H1 (cell line): Measurements from ENCODE around the gene MICA. TPM values are rescaled to one million over a fixed set of nuclear protein-coding genes. Genes with fewer than 3 reads are reported as not detected.
A peak's percentile ranks its signal among the peaks of the same experiment; 100 is the strongest.

Source experiments
- CTCF ChIA-PET: fragments of 300-600 bp; sonication (Branson Sonifier 250); formaldehyde crosslinking; loops from one replicate; lab custom pipeline; 2021; ENCODE audit not compliant: partially characterized antibody; lab: Charles Lee
- POLR2A ChIA-PET: fragments of 300-600 bp; sonication (Branson Sonifier 250); formaldehyde crosslinking; loops from one replicate; lab custom pipeline; 2021; ENCODE audit warnings: inconsistent platforms; ENCODE audit not compliant: partially characterized antibody; lab: Charles Lee
- DNase-seq, 2 experiments: peaks; one replicate each; pipeline versions ENCODE4 v3.0.0 to v3.0.0-alpha.2; 2010 to 2022; ENCODE audit warnings: low spot score in 2 of 2, low read depth in 1 of 2, mixed read lengths in 1 of 2
- FAIRE-seq: peaks from 2 replicates; lab custom pipeline; 2011; peaks lifted over from hg19 to GRCh38; lab: Jason Lieb, UNC
- H2AFZ ChIP-seq: 2 replicates; pipeline ENCODE4 v1.8.1; 2012; ENCODE audit warnings: low read length, inconsistent platforms
- H2AK5ac ChIP-seq: 2 replicates; pipeline ENCODE4 v1.6.1; 2013; ENCODE audit warnings: low read depth, low read length
- H2BK120ac ChIP-seq: replicated peaks from 2 replicates; pipeline ENCODE3; 2013; ENCODE audit warnings: low read depth, low read length, inconsistent platforms
- H2BK12ac ChIP-seq: 2 replicates; pipeline ENCODE4 v1.6.1; 2013; ENCODE audit warnings: low read depth, low read length
- H2BK15ac ChIP-seq: 2 replicates; pipeline ENCODE4 v1.6.1; 2013; ENCODE audit warnings: low read length
- H2BK20ac ChIP-seq: 2 replicates; pipeline ENCODE4 v1.6.1; 2013; ENCODE audit warnings: low read length
- H2BK5ac ChIP-seq: 2 replicates; pipeline ENCODE4 v1.6.1; 2013; ENCODE audit warnings: low read depth, low read length
- H3K14ac ChIP-seq: 2 replicates; pipeline ENCODE4 v1.6.1; 2013; ENCODE audit warnings: inconsistent platforms; ENCODE audit not compliant: insufficient read length
- H3K18ac ChIP-seq: 2 replicates; pipeline ENCODE4 v1.6.1; 2013; ENCODE audit warnings: low read length; ENCODE audit errors: extremely low read depth
- H3K23ac ChIP-seq: 2 replicates; pipeline ENCODE4 v1.6.1; 2013; ENCODE audit warnings: inconsistent platforms; ENCODE audit not compliant: insufficient read length
- H3K23me2 ChIP-seq: 2 replicates; pipeline ENCODE4 v1.6.1; 2013; ENCODE audit warnings: low read depth, low read length
- H3K27ac ChIP-seq: 2 replicates; pipeline ENCODE4 v1.6.1; 2011; ENCODE audit warnings: low read depth, low read length, inconsistent platforms
- H3K27me3 ChIP-seq, 4 experiments: replicated peaks in 1 of 4; 1 replicate in 1 of 4; 2 replicates in 3 of 4; pipeline versions ENCODE4 v1.6.1 to v1.8.1; 2011 to 2013; ENCODE audit warnings: low read length in 3 of 4, mild to moderate bottlenecking in 3 of 4, inconsistent platforms in 2 of 4, mixed read lengths in 2 of 4, moderate library complexity in 1 of 4; ENCODE audit not compliant: control insufficient read depth in 3 of 4, insufficient read depth in 3 of 4; ENCODE audit errors: extremely low read depth in 1 of 4
- H3K36me3 ChIP-seq, 4 experiments: 2 replicates each; pipeline versions ENCODE4 v1.6.1 to v1.8.1; 2011 to 2013; ENCODE audit warnings: mild to moderate bottlenecking in 4 of 4, low read length in 3 of 4, moderate library complexity in 2 of 4, control low read depth in 1 of 4, inconsistent platforms in 1 of 4; ENCODE audit not compliant: insufficient read depth in 4 of 4, control insufficient read depth in 2 of 4
- H3K4ac ChIP-seq: replicated peaks from 2 replicates; pipeline ENCODE3; 2013; ENCODE audit warnings: low read length, low read depth, mixed read lengths, inconsistent platforms; ENCODE audit not compliant: insufficient read length
- H3K4me1 ChIP-seq, 4 experiments: replicated peaks in 1 of 4; 1 replicate in 1 of 4; 2 replicates in 3 of 4; pipeline versions ENCODE4 v1.6.1 to v1.8.1; 2011 to 2013; ENCODE audit warnings: low read length in 3 of 4, inconsistent platforms in 2 of 4, mixed read lengths in 1 of 4; ENCODE audit not compliant: insufficient read depth in 4 of 4, control insufficient read depth in 3 of 4
- H3K4me2 ChIP-seq, 2 experiments: 2 replicates each; pipeline versions ENCODE4 v1.6.1 to v1.8.1; 2011 to 2013; ENCODE audit warnings: low read depth in 2 of 2, low read length in 2 of 2, control low read depth in 1 of 2, inconsistent platforms in 1 of 2, mild to moderate bottlenecking in 1 of 2; ENCODE audit not compliant: insufficient read depth in 1 of 2
- H3K4me3 ChIP-seq, 4 experiments: fragments of 200-600, 300-600 bp in 1 of 4; sonication (generic), shearing (Covaris generic), sonication (Bioruptor Twin) in 1 of 4; 2 replicates each; pipeline versions ENCODE4 v1.5.1 to v1.8.1; 2011 to 2016; ENCODE audit warnings: low read length in 4 of 4, low read depth in 3 of 4, control low read depth in 2 of 4, inconsistent platforms in 2 of 4, mild to moderate bottlenecking in 2 of 4, mixed read lengths in 1 of 4, moderate library complexity in 1 of 4; ENCODE audit not compliant: insufficient read depth in 2 of 4; ENCODE audit errors: extremely low read depth in 1 of 4
- H3K56ac ChIP-seq: replicated peaks from 2 replicates; pipeline ENCODE3; 2013; ENCODE audit warnings: low read depth, mild to moderate bottlenecking, mixed read lengths, low read length, inconsistent platforms; ENCODE audit not compliant: insufficient read length
- H3K79me1 ChIP-seq: 2 replicates; pipeline ENCODE4 v1.6.1; 2013; ENCODE audit warnings: low read depth, low read length, control low read depth
- H3K79me2 ChIP-seq, 2 experiments: 2 replicates each; pipeline versions ENCODE4 v1.6.1 to v1.8.1; 2012 to 2013; ENCODE audit warnings: low read length in 2 of 2, mild to moderate bottlenecking in 2 of 2, inconsistent platforms in 1 of 2; ENCODE audit not compliant: insufficient read depth in 2 of 2, control insufficient read depth in 1 of 2
- H3K9ac ChIP-seq, 4 experiments: replicated peaks in 1 of 4; 1 replicate in 1 of 4; 2 replicates in 3 of 4; pipeline versions ENCODE4 v1.6.1 to v1.8.1; 2011 to 2013; ENCODE audit warnings: low read depth in 3 of 4, low read length in 3 of 4, control low read depth in 2 of 4, mild to moderate bottlenecking in 2 of 4, moderate library complexity in 2 of 4, inconsistent platforms in 1 of 4; ENCODE audit errors: extremely low read depth in 1 of 4
- H3K9me3 ChIP-seq, 2 experiments: 2 replicates each; pipeline versions ENCODE4 v1.6.1 to v1.8.1; 2012 to 2013; ENCODE audit warnings: mild to moderate bottlenecking in 2 of 2, moderate library complexity in 2 of 2, control low read depth in 1 of 2, inconsistent platforms in 1 of 2, low read depth in 1 of 2, low read length in 1 of 2, mixed read lengths in 1 of 2; ENCODE audit not compliant: insufficient read depth in 2 of 2
- H4K20me1 ChIP-seq, 2 experiments: replicated peaks in 1 of 2; 2 replicates each; pipeline versions ENCODE3 to v1.8.1; 2011 to 2013; ENCODE audit warnings: inconsistent platforms in 2 of 2, low read length in 2 of 2, mild to moderate bottlenecking in 1 of 2; ENCODE audit not compliant: insufficient read depth in 2 of 2, control insufficient read depth in 1 of 2
- H4K5ac ChIP-seq: 2 replicates; pipeline ENCODE4 v1.6.1; 2013; ENCODE audit warnings: low read length, low read depth, mixed read lengths, inconsistent platforms; ENCODE audit not compliant: insufficient read length
- H4K8ac ChIP-seq: 2 replicates; pipeline ENCODE4 v1.8.0; 2013; ENCODE audit warnings: mild to moderate bottlenecking, moderate library complexity, low read length, inconsistent platforms; ENCODE audit not compliant: insufficient read depth; ENCODE audit errors: extremely low read depth
- H4K91ac ChIP-seq: replicated peaks from 2 replicates; pipeline ENCODE3; 2013; ENCODE audit warnings: low read length, mixed read lengths, inconsistent platforms; ENCODE audit not compliant: insufficient read length
- BCL11A ChIP-seq, 2 experiments: IDR thresholded peaks; one replicate each; pipeline ENCODE4 v1.6.1; 2011; ENCODE audit warnings: low read depth in 2 of 2, low read length in 2 of 2, mild to moderate bottlenecking in 2 of 2
- CHD1 ChIP-seq: IDR thresholded peaks from 2 replicates; pipeline ENCODE4 v1.6.1; 2012; ENCODE audit warnings: low read depth, low read length, improper control_type of control experiment
- E2F6 ChIP-seq: IDR thresholded peaks from 2 replicates; pipeline ENCODE4 v1.6.1; 2012; ENCODE audit warnings: inconsistent platforms
- FOSL1 ChIP-seq: IDR thresholded peaks from 2 replicates; pipeline ENCODE4 v1.6.1; 2011; ENCODE audit warnings: mild to moderate bottlenecking, low read depth, low read length, moderate library complexity; ENCODE audit not compliant: insufficient read depth
- HDAC6 ChIP-seq: IDR thresholded peaks from one replicate; pipeline ENCODE4 v1.7.1; 2012; ENCODE audit warnings: low read depth, mild to moderate bottlenecking, inconsistent platforms, low read length, moderate library complexity
- KDM5A ChIP-seq: fragments of 200-600 bp; IDR thresholded peaks from 2 replicates; pipeline ENCODE4 v1.7.1; 2012; ENCODE audit warnings: mild to moderate bottlenecking, low read length, inconsistent platforms, mixed read lengths
- MAX ChIP-seq: IDR thresholded peaks from 2 replicates; pipeline ENCODE4 v1.6.1; 2012; ENCODE audit warnings: inconsistent platforms
- PHF8 ChIP-seq: fragments of 200-600 bp; sonication (generic); conservative IDR thresholded peaks from 2 replicates; pipeline ENCODE4 v1.7.1; 2012; ENCODE audit warnings: low read depth, mild to moderate bottlenecking, inconsistent platforms, low read length, moderate library complexity
- SAP30 ChIP-seq: fragments of 300-600 bp; sonication (generic); IDR thresholded peaks from 2 replicates; pipeline ENCODE4 v1.7.1; 2012; ENCODE audit warnings: low read length, moderate library complexity, mild to moderate bottlenecking, inconsistent platforms; ENCODE audit not compliant: insufficient read depth, insufficient replicate concordance
- SP2 ChIP-seq: IDR thresholded peaks from 2 replicates; pipeline ENCODE4 v1.6.1; 2012; ENCODE audit warnings: mild to moderate bottlenecking, low read length, inconsistent platforms
- TAF7 ChIP-seq: optimal IDR thresholded peaks from 2 replicates; pipeline ENCODE3; 2011; ENCODE audit warnings: low read depth, mild to moderate bottlenecking, inconsistent platforms, low read length, moderate library complexity, borderline replicate concordance
- WGBS, 2 experiments: shearing (Covaris generic) in 1 of 2; methylation state at CpG; one replicate each; pipeline versions ENCODE4 v1.1.6 to v1.1.7; 2013 to 2015; ENCODE audit warnings: low lambda C conversion rate in 2 of 2, mixed read lengths in 2 of 2, inconsistent platforms in 1 of 2, low coverage in 1 of 2, missing lambda C conversion rate in 1 of 2; ENCODE audit not compliant: insufficient replicate concordance in 2 of 2, insufficient coverage in 1 of 2, insufficient read length in 1 of 2; ENCODE audit errors: extremely low coverage in 1 of 2, missing lambda C conversion rate in 1 of 2; 5-methylcytosine and 5-hydroxymethylcytosine counted together
- polyA plus RNA-seq, 7 experiments: library from polyadenylated mRNA; depleted of rRNA in 3 of 7; stranded (reverse) in 5 of 7; unstranded in 2 of 7; fragments of >200 nt in 5 of 7; fragments of 200-250 nt in 2 of 7; gene quantifications; 1 replicate in 5 of 7; 2 replicates in 1 of 7; 4 replicates in 1 of 7; pipeline versions ENCODE4 v1.2.1 to v1.2.3, GENCODE V29; 2011 to 2013; ENCODE audit warnings: missing spikeins in 2 of 7, mixed read lengths in 2 of 7
- total RNA-seq: library from RNA; stranded (reverse); fragmentation: NEBNext Ultra II Directional; extraction: Animal tissue kit (Norgen Biotek cat#: 25700); gene quantifications from 2 replicates; pipeline ENCODE4 v1.2.1, GENCODE V29; 2021

The MICA gene
- total and polyA plus RNA-seq, 2 of the 8 experiments (the other 6 are each of a cell fraction or from before 2014, with no cell fraction given), result 12.5 to 16.3 TPM

GRCh38 chr6:31356946-31357466, 46.4 kb upstream of the MICA start, which contains the start of gene HLA-B:
HLA-B (minus strand) TSS chr6:31357179; CDS start chr6:31357158, 21 bp downstream.
- FAIRE-seq, result no peak
- peak within 1 kb of the TSS; percentile 95 for H2AFZ ChIP-seq
- no peak within 1 kb of the TSS for H2BK120ac ChIP-seq
- H3K27ac ChIP-seq, result no peak within 1 kb of the TSS
- H3K18ac ChIP-seq, result no peak within 1 kb of the TSS
- H3K27me3 ChIP-seq, result peaks cover 3 to 25% (median 15%) of the 10 kb centered on the region in 4 experiments
- H2BK20ac ChIP-seq, result no peak within 1 kb of the TSS
- no peak within 1 kb of the TSS for H2BK15ac ChIP-seq
- H4K8ac ChIP-seq, result peak within 1 kb of the TSS; percentile 85; the same call in 1 of the 2 replicates
- WGBS, 2 experiments, result 2% methylated on average over 28 of the region's 39 CpGs; no CpG with 5 or more reads in 1 of the 2 experiments
- DNase-seq, result peak in 1 of 2 experiments; percentile 53
- H3K36me3 ChIP-seq, result peaks cover 0 to 10% (median 0%) of the 10 kb centered on the region in 4 experiments; a peak in 3 of 8 replicates
- H3K23ac ChIP-seq, result no peak within 1 kb of the TSS
- no peaks in the 10 kb centered on the region for H3K9me3 ChIP-seq
- peak within 1 kb of the TSS; percentile 43 to 77 (median 56) for H3K4me3 ChIP-seq
- no peak within 1 kb of the TSS for H2BK5ac ChIP-seq
- H4K91ac ChIP-seq, result no peak within 1 kb of the TSS
- no peak within 1 kb of the TSS for H3K4ac ChIP-seq
- peak within 1 kb of the TSS in 2 of 4 experiments; percentile 51 to 52; a peak in 3 of 7 replicates for H3K9ac ChIP-seq
- peak within 1 kb of the TSS; percentile 69 to 90 for H3K4me2 ChIP-seq
- ChIA-PET CTCF (interaction anchor here (0.8 kb wide), 1 partner anchor 10 kb away, joined by 3 read pairs; no protein-coding TSS in a partner anchor), POLR2A (interaction anchor here (0.9 kb wide), 1 partner anchor 151 kb away, joined by 3 read pairs; no protein-coding TSS in a partner anchor)
- H2BK12ac ChIP-seq, result no peak within 1 kb of the TSS
- no peaks in the 10 kb centered on the region for H3K4me1 ChIP-seq
- no peaks in the 10 kb centered on the region for H3K79me1 ChIP-seq
- H4K20me1 ChIP-seq, result peaks cover 0 to 2% of the 10 kb centered on the region in 2 experiments
- no peaks in the 10 kb centered on the region for H3K79me2 ChIP-seq
- H3K23me2 ChIP-seq, result peaks cover 4% of the 10 kb centered on the region; the same call in 1 of the 2 replicates
- no peak within 1 kb of the TSS for H3K56ac ChIP-seq
- H2AK5ac ChIP-seq, result no peak within 1 kb of the TSS
- H3K14ac ChIP-seq, result no peak within 1 kb of the TSS
- no peak within 1 kb of the TSS for H4K5ac ChIP-seq
- no peak for TF ChIP-seq HDAC6
- TF ChIP-seq E2F6, result no peak
- TF ChIP-seq CHD1, result no peak
- TF ChIP-seq SP2, result no peak
- no peak for TF ChIP-seq FOSL1
- TF ChIP-seq TAF7, result peak; percentile 16
- no peak for TF ChIP-seq KDM5A
- no peak for TF ChIP-seq MAX
- TF ChIP-seq BCL11A (IDR thresholded peaks at IDR 0.05; ENCODE audit: low read depth in 2 of 2, low read length in 2 of 2), result no peak
- peak; percentile 48; the same call in 1 of the 2 replicates for TF ChIP-seq PHF8
- no peak for TF ChIP-seq SAP30
